BJ (cell line): ENCODE data around the gene MYO10. TPM values are rescaled to one million over a fixed set of nuclear protein-coding genes. Genes with fewer than 3 reads are reported as not detected.

Source experiments
- CTCF ChIA-PET: fragments of 350-600 bp; formaldehyde crosslinking; extraction: SDS; loops from one replicate; lab custom pipeline; 2021; ENCODE audit warnings: antibody characterized with exemption, inconsistent platforms; lab: Yijun Ruan, JAX
- POLR2A ChIA-PET: fragments of 300-600 bp; sonication (Branson Sonifier 250); formaldehyde crosslinking; extraction: SDS; loops from one replicate; lab custom pipeline; 2021; ENCODE audit warnings: antibody characterized with exemption; lab: Charles Lee
- DNase-seq: peaks from one replicate; pipeline ENCODE4 v3.0.0-alpha.2; 2011; ENCODE audit warnings: low read depth
- H3K27me3 ChIP-seq: 2 replicates; pipeline ENCODE4 v1.6.0; 2011; ENCODE audit warnings: low read length; ENCODE audit not compliant: control insufficient read depth, insufficient read depth
- H3K36me3 ChIP-seq: 2 replicates; pipeline ENCODE4 v1.5.1; 2011; ENCODE audit warnings: low read length; ENCODE audit not compliant: control insufficient read depth, insufficient read depth
- H3K4me3 ChIP-seq: 2 replicates; pipeline ENCODE4 v1.5.1; 2011; ENCODE audit warnings: low read depth, mild to moderate bottlenecking, control low read depth, low read length
- polyA plus RNA-seq: library from polyadenylated mRNA; depleted of rRNA; stranded (reverse); fragments of >200 nt; gene quantifications from 2 replicates; pipeline ENCODE4 v1.2.3, GENCODE V29; 2011
- TF ChIP-seq, protein P1 (sequence below): IDR thresholded peaks from 2 replicates; pipeline ENCODE4 v1.5.1; 2011; ENCODE audit warnings: low read depth, mild to moderate bottlenecking, control low read depth, inconsistent platforms, low read length, moderate library complexity; ENCODE audit not compliant: insufficient read depth

Gene MYO10
- polyA plus RNA-seq, 1 experiment = 17.1 TPM

DNA sequence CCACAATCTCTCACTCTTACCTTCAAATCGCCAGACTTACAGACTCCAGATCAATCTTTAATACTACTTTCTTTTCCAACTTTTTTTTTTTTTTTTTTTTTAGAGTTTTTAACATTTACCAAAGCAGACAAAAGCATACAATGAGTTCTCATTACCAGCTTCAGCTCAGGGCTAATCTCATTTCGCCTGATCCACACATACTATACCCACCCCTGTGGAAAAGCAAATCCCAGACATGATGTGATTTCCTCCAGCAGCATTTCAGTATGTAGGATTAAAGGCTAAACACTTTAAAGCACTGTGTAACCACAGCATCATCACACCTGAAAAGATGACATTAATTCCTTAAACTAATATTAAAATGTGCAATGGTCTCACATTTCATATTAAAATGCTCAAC lies 180.4 kb downstream of the MYO10 start:
- no peak for DNase-seq
- Histone ChIP-seq H3K36me3 (peaks cover 21% of the 10 kb centered on the region), H3K27me3 (no peaks in the 10 kb centered on the region), H3K4me3 (no peak overlapping the region)
- TF ChIP-seq, protein P1, sequence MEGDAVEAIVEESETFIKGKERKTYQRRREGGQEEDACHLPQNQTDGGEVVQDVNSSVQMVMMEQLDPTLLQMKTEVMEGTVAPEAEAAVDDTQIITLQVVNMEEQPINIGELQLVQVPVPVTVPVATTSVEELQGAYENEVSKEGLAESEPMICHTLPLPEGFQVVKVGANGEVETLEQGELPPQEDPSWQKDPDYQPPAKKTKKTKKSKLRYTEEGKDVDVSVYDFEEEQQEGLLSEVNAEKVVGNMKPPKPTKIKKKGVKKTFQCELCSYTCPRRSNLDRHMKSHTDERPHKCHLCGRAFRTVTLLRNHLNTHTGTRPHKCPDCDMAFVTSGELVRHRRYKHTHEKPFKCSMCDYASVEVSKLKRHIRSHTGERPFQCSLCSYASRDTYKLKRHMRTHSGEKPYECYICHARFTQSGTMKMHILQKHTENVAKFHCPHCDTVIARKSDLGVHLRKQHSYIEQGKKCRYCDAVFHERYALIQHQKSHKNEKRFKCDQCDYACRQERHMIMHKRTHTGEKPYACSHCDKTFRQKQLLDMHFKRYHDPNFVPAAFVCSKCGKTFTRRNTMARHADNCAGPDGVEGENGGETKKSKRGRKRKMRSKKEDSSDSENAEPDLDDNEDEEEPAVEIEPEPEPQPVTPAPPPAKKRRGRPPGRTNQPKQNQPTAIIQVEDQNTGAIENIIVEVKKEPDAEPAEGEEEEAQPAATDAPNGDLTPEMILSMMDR = no peak
- POLR2A ChIA-PET = no interaction called here
- CTCF ChIA-PET = interaction anchor here (0.7 to 1.1 kb wide), 2 partner anchors 11 to 434 kb away, joined by 3 read pairs; no protein-coding TSS in a partner anchor

DNA sequence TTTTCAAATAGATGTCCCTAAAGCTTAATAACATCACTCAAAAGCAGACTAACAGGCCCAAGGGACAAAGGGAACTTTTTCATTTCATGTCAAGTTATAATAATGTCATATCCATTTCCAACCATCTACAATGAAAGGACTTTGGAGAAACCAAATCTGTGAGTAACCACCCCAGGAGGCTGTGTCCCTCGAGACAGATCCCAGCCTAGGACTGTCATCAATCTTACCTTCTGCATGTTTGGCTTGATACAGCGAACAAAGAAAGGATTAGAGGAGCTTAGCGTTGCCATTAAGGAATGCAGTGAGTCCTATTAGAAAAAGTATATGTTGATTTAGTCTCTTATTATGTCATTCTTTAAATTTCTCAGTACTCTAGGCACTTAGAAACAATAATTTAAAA lies 181.5 kb downstream of the MYO10 start:
- DNase-seq = no peak
- ChIA-PET POLR2A (no interaction called here), CTCF (interaction anchor here (1.2 kb wide), 1 partner anchor 12 kb away, joined by 5 read pairs; no protein-coding TSS in a partner anchor)
- TF ChIP-seq, protein P1 = no peak
- H3K36me3 ChIP-seq = peaks cover 23% of the 10 kb centered on the region
- H3K4me3 ChIP-seq = no peak overlapping the region
- no peaks in the 10 kb centered on the region for H3K27me3 ChIP-seq

DNA sequence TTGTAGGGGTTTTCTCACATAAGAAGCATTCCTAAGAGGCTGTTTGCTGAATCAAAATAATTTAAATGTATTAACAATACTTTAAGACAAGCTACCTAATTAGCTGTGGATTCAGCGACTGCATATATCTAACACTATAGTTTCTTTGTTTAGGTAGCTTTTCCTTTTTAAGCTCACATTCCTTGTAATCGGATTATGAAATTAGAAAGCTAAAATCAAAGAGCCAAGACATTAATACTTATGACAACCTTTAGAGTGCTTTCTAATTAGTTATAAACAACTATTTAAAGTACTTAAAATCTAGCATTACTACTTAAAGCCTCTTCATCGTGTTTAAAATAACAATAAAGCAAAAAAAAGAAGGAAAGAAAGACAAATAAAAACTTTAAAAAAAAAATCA lies 182.0 kb downstream of the MYO10 start:
- no peaks in the 10 kb centered on the region for H3K27me3 ChIP-seq
- DNase-seq = no peak
- ChIA-PET POLR2A (no interaction called here), CTCF (interaction anchor here (1.1 to 1.2 kb wide), 2 partner anchors 12 to 64 kb away, joined by 4 to 5 read pairs; no protein-coding TSS in a partner anchor)
- TF ChIP-seq, protein P1 = no peak
- peaks cover 21% of the 10 kb centered on the region for H3K36me3 ChIP-seq
- no peak overlapping the region for H3K4me3 ChIP-seq

DNA sequence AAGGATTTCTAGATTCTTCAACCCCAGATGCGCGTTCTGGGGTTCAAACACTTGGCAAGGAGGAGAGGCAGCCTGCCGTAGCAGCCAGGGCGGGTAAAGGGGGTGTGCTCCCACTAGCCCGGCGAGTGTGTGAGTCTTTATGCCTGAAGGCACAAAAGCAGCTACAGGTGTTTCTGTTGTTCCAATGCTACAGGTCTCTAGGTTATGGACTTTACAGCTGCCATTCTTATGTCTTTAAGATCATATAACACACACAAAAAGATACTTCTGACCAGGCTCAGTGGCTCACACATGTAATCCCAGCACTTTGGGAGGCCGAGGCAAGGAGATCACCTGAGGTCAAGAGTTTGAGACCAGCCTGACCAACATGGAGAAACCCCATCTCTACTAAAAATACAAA lies 185.6 kb downstream of the MYO10 start:
- no peak for DNase-seq
- no peaks in the 10 kb centered on the region for H3K27me3 ChIP-seq
- ChIA-PET POLR2A (no interaction called here), CTCF (interaction anchor here (1.4 kb wide), 1 partner anchor 10 kb away, joined by 5 read pairs; no protein-coding TSS in a partner anchor)
- no peak overlapping the region for H3K4me3 ChIP-seq
- H3K36me3 ChIP-seq = peaks cover 14% of the 10 kb centered on the region
- TF ChIP-seq, protein P1 = no peak

DNA sequence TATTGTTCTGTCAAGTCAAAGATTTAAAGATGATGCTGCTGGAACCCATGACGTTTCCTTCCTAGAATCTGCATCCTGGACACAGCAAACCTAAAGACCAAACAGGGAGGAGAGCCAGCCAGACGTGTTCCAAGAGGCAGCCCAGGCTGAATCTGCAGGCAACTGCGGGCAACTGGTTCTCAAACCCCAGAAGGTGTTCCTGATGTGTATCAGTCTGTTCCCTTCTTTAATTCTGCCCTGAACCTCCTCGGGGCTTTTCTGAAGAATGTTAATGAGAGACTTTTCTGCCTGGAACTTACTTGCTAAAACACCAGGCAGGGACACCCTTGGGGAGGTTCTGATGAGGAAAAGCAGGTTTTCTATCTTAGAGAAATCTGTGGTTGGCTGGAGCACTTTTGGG lies 186.5 kb downstream of the MYO10 start:
- ChIA-PET POLR2A (no interaction called here), CTCF (no interaction called here)
- no peaks in the 10 kb centered on the region for H3K27me3 ChIP-seq
- peaks cover 14% of the 10 kb centered on the region for H3K36me3 ChIP-seq
- DNase-seq = no peak
- TF ChIP-seq, protein P1 = no peak
- H3K4me3 ChIP-seq = no peak overlapping the region
